Panc1 (cell line): ENCODE measurements around the gene MCOLN1. TPM values are rescaled to one million over a fixed set of nuclear protein-coding genes. Genes with fewer than 3 reads are reported as not detected.
A peak's percentile ranks its signal among the peaks of the same experiment; 100 is the strongest.
"Not testable (repeated sequence)": the region's sequence is repeated elsewhere in the genome, so short reads cannot be mapped to it uniquely, and the experiment has no call there.

Experiments
- ATAC-seq: fragments of 200-7000 bp; cut with Tn5 transposase; 2 replicates; pipeline ENCODE4 v1.9.1; 2020; ENCODE audit warnings: mild to moderate bottlenecking, moderate library complexity
- BruUV-seq: library from RNA; stranded (reverse); fragments of 400-500 nt; replicated peaks from 2 replicates; lab custom pipeline; 2021; lab: Mats Ljungman, UMichigan
- CTCF ChIA-PET: fragments of 300-600 bp; sonication (Branson Sonifier 250); formaldehyde crosslinking; loops from one replicate; lab custom pipeline; 2022; ENCODE audit warnings: antibody characterized with exemption; lab: Charles Lee
- POLR2A ChIA-PET: fragments of 300-600 bp; sonication (Branson Sonifier 250); formaldehyde crosslinking; loops from one replicate; lab custom pipeline; 2022; ENCODE audit warnings: antibody characterized with exemption; lab: Charles Lee
- DNase-seq: peaks from one replicate; pipeline ENCODE4 v3.0.0-alpha.2; 2010; ENCODE audit warnings: low read depth, low spot score
- H3K27ac ChIP-seq: 2 replicates; pipeline ENCODE4 v1.5.1; 2011; ENCODE audit warnings: mild to moderate bottlenecking, low read length, inconsistent platforms
- H3K27me3 ChIP-seq: fragments of 200-500 bp; sonication (Bioruptor generic); 2 replicates; pipeline ENCODE4 v1.6.0; 2014; ENCODE audit warnings: low read length, inconsistent platforms; ENCODE audit not compliant: control insufficient read depth, insufficient read depth
- H3K36me3 ChIP-seq: fragments of 200-500 bp; sonication (Bioruptor generic); 2 replicates; pipeline ENCODE4 v1.5.1; 2014; ENCODE audit warnings: inconsistent platforms, mild to moderate bottlenecking, low read length, moderate library complexity; ENCODE audit not compliant: control insufficient read depth, insufficient read depth
- H3K4me1 ChIP-seq: 2 replicates; pipeline ENCODE4 v1.5.1; 2011; ENCODE audit warnings: inconsistent platforms, mild to moderate bottlenecking, low read length, moderate library complexity; ENCODE audit not compliant: control insufficient read depth, insufficient read depth
- H3K4me3 ChIP-seq, 2 experiments: 2 replicates each; pipeline ENCODE4 v1.5.1; 2011 to 2012; ENCODE audit warnings: low read depth in 2 of 2, low read length in 2 of 2, mild to moderate bottlenecking in 2 of 2, inconsistent platforms in 1 of 2, moderate library complexity in 1 of 2
- H3K9me3 ChIP-seq: fragments of 200-500 bp; sonication (Bioruptor generic); 2 replicates; pipeline ENCODE4 v1.5.1; 2014; ENCODE audit warnings: low read depth, mild to moderate bottlenecking, inconsistent platforms, low read length, moderate library complexity; ENCODE audit not compliant: control insufficient read depth, insufficient read depth
- POLR2AphosphoS5 ChIP-seq: IDR thresholded peaks from 2 replicates; pipeline ENCODE4 v1.6.1; 2012; ENCODE audit warnings: mild to moderate bottlenecking, low read depth, low read length, moderate library complexity
- SIN3A ChIP-seq: IDR thresholded peaks from 2 replicates; pipeline ENCODE4 v1.6.1; 2012; ENCODE audit warnings: low read depth, mild to moderate bottlenecking, low read length, moderate library complexity, borderline replicate concordance; ENCODE audit not compliant: insufficient read depth
- TCF7L2 ChIP-seq: IDR thresholded peaks from 2 replicates; pipeline ENCODE4 v1.6.1; 2011; ENCODE audit warnings: mild to moderate bottlenecking, low read depth, low read length, inconsistent platforms
- in situ Hi-C: cut with HindIII; loops from 2 replicates; pipeline ENCODE4 v1.10.0; 2016; ENCODE audit warnings: low sequenced_read_pairs, low pct_unique_long_range_greater_than_20kb
- intact Hi-C: fragments of 100-400 bp; cut with micrococcal nuclease; formaldehyde crosslinking; loops from one replicate; pipeline ENCODE4 v1.10.0; 2022; ENCODE audit not compliant: unreplicated experiment
- total RNA-seq: library from RNA; stranded (reverse); gene quantifications from one replicate; pipeline ENCODE4 v1.2.1, GENCODE V29; 2021; ENCODE audit not compliant: unreplicated experiment
- TF ChIP-seq, protein P1 (sequence below): fragments of 450-650 bp; IDR thresholded peaks from 2 replicates; pipeline ENCODE4 v1.5.1; 2017; ENCODE audit warnings: mild to moderate bottlenecking
- TF ChIP-seq, protein P2 (sequence below), 2 experiments: IDR thresholded peaks; 2 replicates each; pipeline ENCODE4 v1.6.1; 2011 to 2012; ENCODE audit warnings: low read depth in 2 of 2, control low read depth in 1 of 2, low read length in 1 of 2, mild to moderate bottlenecking in 1 of 2, moderate library complexity in 1 of 2; ENCODE audit not compliant: insufficient read depth in 1 of 2

MCOLN1 gene
- total RNA-seq, 1 experiment from 2014 or later: 28.0 TPM

DNA sequence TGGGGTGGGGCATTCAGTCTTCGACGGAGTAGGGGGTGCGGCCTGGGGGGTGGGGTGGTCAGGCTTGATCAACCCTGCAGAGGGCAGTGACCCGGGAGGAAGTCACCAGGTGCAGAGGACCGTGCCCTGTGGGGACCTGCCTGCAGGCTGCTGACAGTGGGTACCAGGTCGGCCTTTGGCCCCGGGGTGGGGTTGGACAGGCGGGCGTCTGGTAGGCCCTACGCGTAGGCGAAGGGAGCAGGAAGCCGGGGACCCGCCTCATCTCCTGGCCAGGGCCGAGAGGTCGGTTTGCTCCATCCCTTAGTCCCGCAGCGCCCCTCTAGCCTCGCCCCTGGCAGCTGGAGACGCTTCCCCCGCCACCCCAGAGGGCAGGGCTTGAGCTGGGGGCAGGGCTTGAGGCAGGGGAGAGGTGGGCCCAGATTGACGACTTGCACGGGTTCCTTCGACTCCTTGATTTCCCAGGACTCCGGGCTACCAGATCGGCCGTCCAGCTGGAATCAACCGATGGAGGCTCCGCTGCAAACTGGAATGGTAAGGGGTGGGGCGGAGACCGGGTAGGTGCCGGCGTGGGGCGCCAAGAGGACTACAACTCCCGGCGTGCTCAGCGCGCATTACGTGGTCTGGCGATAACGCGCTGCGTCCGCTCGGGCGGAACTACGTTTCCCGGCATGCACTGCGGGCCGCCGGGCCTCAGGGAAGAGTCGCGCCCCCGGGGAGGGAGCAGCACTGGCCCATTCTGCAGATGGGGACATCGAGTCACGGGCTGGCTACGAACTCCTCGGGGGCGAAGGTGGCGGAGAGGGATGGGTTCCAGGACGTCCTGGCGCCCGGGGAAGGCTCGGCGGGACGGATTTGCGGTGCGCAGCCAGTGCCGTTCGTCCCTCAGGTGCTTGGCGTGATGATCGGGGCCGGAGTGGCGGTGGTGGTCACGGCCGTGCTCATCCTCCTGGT lies 12.9 kb downstream of the MCOLN1 start, which contains the start of gene PNPLA6:
TSS of gene PNPLA6 (plus strand) at position 671 of the 951 bp plus-strand sequence. CDS start at position 743, 72 bp downstream.
- Histone ChIP-seq H3K27ac (peak within 1 kb of the TSS; percentile 84), H3K4me1 (0 out of 2 replicates have a peak, but pooled peaks cover 7% of the 10 kb centered on the region), H3K4me3 (peak within 1 kb of the TSS; percentile 78 to 83), H3K36me3 (peaks cover 8% of the 10 kb centered on the region; the same call in 1 of the 2 replicates), H3K9me3 (no peaks in the 10 kb centered on the region), H3K27me3 (no peaks in the 10 kb centered on the region)
- TF ChIP-seq POLR2AphosphoS5 (peak; percentile 63; the same call in 1 of the 2 replicates), SIN3A (no peak), TCF7L2 (no peak)
- intact Hi-C loops: no loop called here
- BruUV-seq: no TSS peak
- in situ Hi-C loops: no loop called here
- ChIA-PET CTCF (no interaction called here), POLR2A (interaction anchor here (0.7 kb wide), 1 partner anchor 45 kb away, joined by 4 read pairs; no protein-coding TSS in a partner anchor)
- ATAC-seq (peak; percentile 86), DNase-seq (peak; percentile 61)

DNA sequence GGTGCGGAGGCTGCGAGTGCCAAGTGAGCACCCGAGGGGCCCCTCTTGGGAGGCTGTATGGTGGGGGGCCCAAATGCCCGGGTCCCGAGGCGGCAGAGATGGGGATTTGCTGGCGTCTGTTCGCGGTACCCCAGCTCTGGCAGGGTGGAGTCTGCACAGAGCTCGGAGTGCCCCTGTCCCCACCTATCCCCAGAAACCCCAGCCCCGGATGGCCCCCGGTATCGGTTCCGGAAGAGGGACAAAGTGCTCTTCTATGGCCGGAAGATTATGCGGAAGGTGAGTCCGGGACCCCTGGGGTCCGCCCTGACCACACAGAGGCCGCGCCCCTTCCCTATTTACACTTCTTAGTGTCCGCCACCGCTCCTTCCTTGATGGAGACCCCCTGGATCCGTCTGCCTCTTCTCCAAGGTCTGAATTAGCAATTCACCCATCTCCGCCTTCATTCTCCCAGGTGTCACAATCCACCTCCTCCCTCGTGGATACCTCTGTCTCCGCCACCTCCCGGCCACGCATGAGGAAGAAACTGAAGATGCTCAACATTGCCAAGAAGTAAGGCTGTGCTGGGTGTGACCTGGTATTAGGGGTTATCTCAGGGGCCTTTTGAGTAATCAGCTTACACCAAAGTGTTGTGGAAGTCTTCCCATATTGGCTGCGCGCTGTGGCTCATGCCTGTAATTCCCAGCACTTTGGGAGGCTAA lies 13.7 kb downstream of the MCOLN1 start:
- Histone ChIP-seq H3K27me3 (no peaks in the 10 kb centered on the region), H3K36me3 (peaks cover 8% of the 10 kb centered on the region; the same call in 1 of the 2 replicates), H3K4me1 (0 out of 2 replicates have a peak, but pooled peaks cover 7% of the 10 kb centered on the region), H3K9me3 (no peaks in the 10 kb centered on the region), H3K27ac (0 out of 2 replicates have a peak overlapping the region, but pooled peaks have one; percentile 29), H3K4me3 (peak overlapping the region; percentile 78 to 83)
- intact Hi-C loops (no loop called here), in situ Hi-C loops (no loop called here)
- POLR2A ChIA-PET: no interaction called here
- DNase-seq (no peak), ATAC-seq (no peak)
- CTCF ChIA-PET: no interaction called here
- no TSS peak for BruUV-seq
- TF ChIP-seq, protein P1, sequence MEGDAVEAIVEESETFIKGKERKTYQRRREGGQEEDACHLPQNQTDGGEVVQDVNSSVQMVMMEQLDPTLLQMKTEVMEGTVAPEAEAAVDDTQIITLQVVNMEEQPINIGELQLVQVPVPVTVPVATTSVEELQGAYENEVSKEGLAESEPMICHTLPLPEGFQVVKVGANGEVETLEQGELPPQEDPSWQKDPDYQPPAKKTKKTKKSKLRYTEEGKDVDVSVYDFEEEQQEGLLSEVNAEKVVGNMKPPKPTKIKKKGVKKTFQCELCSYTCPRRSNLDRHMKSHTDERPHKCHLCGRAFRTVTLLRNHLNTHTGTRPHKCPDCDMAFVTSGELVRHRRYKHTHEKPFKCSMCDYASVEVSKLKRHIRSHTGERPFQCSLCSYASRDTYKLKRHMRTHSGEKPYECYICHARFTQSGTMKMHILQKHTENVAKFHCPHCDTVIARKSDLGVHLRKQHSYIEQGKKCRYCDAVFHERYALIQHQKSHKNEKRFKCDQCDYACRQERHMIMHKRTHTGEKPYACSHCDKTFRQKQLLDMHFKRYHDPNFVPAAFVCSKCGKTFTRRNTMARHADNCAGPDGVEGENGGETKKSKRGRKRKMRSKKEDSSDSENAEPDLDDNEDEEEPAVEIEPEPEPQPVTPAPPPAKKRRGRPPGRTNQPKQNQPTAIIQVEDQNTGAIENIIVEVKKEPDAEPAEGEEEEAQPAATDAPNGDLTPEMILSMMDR: no peak
- TF ChIP-seq, protein P2, sequence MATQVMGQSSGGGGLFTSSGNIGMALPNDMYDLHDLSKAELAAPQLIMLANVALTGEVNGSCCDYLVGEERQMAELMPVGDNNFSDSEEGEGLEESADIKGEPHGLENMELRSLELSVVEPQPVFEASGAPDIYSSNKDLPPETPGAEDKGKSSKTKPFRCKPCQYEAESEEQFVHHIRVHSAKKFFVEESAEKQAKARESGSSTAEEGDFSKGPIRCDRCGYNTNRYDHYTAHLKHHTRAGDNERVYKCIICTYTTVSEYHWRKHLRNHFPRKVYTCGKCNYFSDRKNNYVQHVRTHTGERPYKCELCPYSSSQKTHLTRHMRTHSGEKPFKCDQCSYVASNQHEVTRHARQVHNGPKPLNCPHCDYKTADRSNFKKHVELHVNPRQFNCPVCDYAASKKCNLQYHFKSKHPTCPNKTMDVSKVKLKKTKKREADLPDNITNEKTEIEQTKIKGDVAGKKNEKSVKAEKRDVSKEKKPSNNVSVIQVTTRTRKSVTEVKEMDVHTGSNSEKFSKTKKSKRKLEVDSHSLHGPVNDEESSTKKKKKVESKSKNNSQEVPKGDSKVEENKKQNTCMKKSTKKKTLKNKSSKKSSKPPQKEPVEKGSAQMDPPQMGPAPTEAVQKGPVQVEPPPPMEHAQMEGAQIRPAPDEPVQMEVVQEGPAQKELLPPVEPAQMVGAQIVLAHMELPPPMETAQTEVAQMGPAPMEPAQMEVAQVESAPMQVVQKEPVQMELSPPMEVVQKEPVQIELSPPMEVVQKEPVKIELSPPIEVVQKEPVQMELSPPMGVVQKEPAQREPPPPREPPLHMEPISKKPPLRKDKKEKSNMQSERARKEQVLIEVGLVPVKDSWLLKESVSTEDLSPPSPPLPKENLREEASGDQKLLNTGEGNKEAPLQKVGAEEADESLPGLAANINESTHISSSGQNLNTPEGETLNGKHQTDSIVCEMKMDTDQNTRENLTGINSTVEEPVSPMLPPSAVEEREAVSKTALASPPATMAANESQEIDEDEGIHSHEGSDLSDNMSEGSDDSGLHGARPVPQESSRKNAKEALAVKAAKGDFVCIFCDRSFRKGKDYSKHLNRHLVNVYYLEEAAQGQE (IDR thresholded peaks at IDR 0.05; ENCODE audit: insufficient read depth in 1 of 2, low read depth in 2 of 2, low read length in 1 of 2): no peak
- TF ChIP-seq TCF7L2: no peak
- no peak for TF ChIP-seq POLR2AphosphoS5
- TF ChIP-seq SIN3A: no peak

DNA sequence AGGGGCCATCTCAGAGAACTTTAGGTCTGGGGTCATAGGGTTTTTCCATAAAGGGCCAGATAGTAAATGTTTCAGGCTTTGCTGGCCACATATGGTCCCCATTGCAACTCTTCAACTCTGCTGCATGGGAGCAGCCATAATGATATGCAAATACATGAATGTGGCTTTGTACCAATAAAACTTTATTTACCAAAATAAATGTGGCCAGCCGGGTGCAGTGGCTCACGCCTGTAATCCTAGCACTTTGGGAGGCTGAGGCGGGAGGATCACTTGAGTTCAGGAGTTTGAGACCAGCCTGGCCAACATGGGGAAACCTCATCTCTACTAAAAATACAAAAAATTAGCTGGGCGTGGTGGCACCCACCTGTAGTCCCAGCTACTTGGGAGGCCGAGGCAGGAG lies 16.6 kb downstream of the MCOLN1 start:
- H3K27me3 ChIP-seq, intact Hi-C loops, BruUV-seq, POLR2A ChIA-PET, H3K4me3 ChIP-seq, in situ Hi-C loops, CTCF ChIA-PET, H3K27ac ChIP-seq, DNase-seq, H3K9me3 ChIP-seq, H3K4me1 ChIP-seq, H3K36me3 ChIP-seq, ATAC-seq: not testable (repeated sequence)
